ENCODE measurements around the gene KIAA1210.

Gene KIAA1210

DNA sequence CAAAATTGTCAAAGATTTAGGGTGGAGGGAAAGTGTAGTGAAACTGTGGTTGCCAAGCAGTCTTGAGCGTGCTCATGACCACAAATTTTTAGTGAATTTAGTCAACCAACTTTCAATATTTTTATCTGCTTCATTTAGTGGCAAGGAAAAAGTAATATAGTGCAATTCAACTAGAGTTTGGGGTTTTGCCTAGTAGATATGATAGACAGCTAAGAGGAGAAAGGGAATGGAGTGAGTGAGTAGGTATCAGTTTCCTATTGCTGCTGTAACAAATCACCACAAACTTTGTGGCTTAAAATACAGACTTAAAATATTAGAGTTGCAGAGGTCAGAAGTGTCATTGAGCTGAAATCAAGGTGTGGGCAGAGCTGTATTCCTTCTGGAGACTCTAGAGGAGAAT is 58.5 kb downstream of the KIAA1210 start:
- TF ChIP-seq EZH2 (IDR thresholded peaks at IDR 0.05; ENCODE audit: borderline replicate concordance, low read length), result no peak
- TF ChIP-seq, protein P1, sequence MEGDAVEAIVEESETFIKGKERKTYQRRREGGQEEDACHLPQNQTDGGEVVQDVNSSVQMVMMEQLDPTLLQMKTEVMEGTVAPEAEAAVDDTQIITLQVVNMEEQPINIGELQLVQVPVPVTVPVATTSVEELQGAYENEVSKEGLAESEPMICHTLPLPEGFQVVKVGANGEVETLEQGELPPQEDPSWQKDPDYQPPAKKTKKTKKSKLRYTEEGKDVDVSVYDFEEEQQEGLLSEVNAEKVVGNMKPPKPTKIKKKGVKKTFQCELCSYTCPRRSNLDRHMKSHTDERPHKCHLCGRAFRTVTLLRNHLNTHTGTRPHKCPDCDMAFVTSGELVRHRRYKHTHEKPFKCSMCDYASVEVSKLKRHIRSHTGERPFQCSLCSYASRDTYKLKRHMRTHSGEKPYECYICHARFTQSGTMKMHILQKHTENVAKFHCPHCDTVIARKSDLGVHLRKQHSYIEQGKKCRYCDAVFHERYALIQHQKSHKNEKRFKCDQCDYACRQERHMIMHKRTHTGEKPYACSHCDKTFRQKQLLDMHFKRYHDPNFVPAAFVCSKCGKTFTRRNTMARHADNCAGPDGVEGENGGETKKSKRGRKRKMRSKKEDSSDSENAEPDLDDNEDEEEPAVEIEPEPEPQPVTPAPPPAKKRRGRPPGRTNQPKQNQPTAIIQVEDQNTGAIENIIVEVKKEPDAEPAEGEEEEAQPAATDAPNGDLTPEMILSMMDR (IDR thresholded peaks at IDR 0.05; ENCODE audit: low read length), result no peak
- no peaks in the 10 kb centered on the region for H3K79me2 ChIP-seq (ENCODE audit: insufficient read depth, low read length)
- no peaks in the 10 kb centered on the region for H3K36me3 ChIP-seq (ENCODE audit: insufficient read depth, low read length)
- no peaks in the 10 kb centered on the region for H3K9me2 ChIP-seq (ENCODE audit: low read depth, low read length)
- H3K9me3 ChIP-seq (ENCODE audit: low read length), result no peaks in the 10 kb centered on the region
- H3K4me2 ChIP-seq (ENCODE audit: low read length), result no peak overlapping the region
- no peak overlapping the region for H2AFZ ChIP-seq (ENCODE audit: low read length)
- no peaks in the 10 kb centered on the region for H3F3A ChIP-seq (ENCODE audit: insufficient read depth, low read length)
- no peaks in the 10 kb centered on the region for H4K20me1 ChIP-seq (ENCODE audit: insufficient read depth, low read length)
- H3K4me3 ChIP-seq (ENCODE audit: low read depth, low read length, poor library complexity, severe bottlenecking), result no peak overlapping the region
- H3K27me3 ChIP-seq (ENCODE audit: insufficient read depth, low read length), result no peaks in the 10 kb centered on the region
- H3K4me1 ChIP-seq (ENCODE audit: insufficient read depth, low read length, severe bottlenecking), result no peaks in the 10 kb centered on the region
- no peak overlapping the region for H3K27ac ChIP-seq (ENCODE audit: low read depth, low read length, poor library complexity, severe bottlenecking)
- H3K9ac ChIP-seq (ENCODE audit: low read length), result no peak overlapping the region

DNA sequence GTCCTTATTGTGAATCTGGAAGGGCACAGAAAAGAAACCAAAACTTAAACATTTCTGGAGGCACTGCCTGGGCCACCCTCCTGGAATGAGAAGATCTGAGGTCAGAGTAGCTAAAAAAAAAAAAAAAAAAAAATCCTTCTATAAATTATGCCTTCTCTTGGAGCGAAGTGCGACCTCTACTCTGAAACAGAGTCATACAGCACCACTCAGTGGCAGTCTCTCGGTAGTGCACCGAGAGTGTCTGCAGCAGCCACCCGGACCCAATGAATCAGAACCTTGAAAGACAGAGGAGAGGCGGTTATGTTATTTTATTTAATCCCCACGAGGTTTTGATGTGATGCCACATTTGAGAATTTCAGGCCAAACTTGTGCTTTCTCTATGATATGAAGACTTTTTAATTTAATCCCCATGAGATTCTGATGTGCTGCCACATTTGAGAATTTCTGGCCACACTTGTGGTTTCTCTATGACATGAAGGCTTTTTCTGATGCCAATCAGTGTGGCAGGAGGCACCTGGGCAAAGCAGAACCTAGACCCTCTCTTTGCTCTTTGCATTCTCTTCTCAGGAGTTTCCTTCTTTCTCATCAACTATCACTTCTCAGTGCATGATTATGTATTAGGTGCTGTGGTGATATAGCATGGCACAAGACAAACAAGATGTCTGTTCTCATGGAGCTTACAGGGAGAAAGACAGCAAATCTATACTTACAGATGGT is 60.4 kb downstream of the KIAA1210 start:
- H3K36me3 ChIP-seq (ENCODE audit: insufficient read depth, low read length), result no peaks in the 10 kb centered on the region
- H3K27me3 ChIP-seq (ENCODE audit: insufficient read depth, low read length), result no peaks in the 10 kb centered on the region
- H3K4me2 ChIP-seq (ENCODE audit: low read length), result no peak overlapping the region
- no peaks in the 10 kb centered on the region for H3K9me2 ChIP-seq (ENCODE audit: low read depth, low read length)
- no peaks in the 10 kb centered on the region for H3K4me1 ChIP-seq (ENCODE audit: insufficient read depth, low read length, severe bottlenecking)
- H3K79me2 ChIP-seq (ENCODE audit: insufficient read depth, low read length), result no peaks in the 10 kb centered on the region
- no peak overlapping the region for H2AFZ ChIP-seq (ENCODE audit: low read length)
- H3F3A ChIP-seq (ENCODE audit: insufficient read depth, low read length), result no peaks in the 10 kb centered on the region
- H3K27ac ChIP-seq (ENCODE audit: low read depth, low read length, poor library complexity, severe bottlenecking), result no peak overlapping the region
- H3K9ac ChIP-seq (ENCODE audit: low read length), result no peak overlapping the region
- no peak overlapping the region for H3K4me3 ChIP-seq (ENCODE audit: low read depth, low read length, poor library complexity, severe bottlenecking)
- TF ChIP-seq, protein P1 (IDR thresholded peaks at IDR 0.05; ENCODE audit: low read length), result peak; percentile 58
- no peak for TF ChIP-seq EZH2 (IDR thresholded peaks at IDR 0.05; ENCODE audit: borderline replicate concordance, low read length)
- no peaks in the 10 kb centered on the region for H3K9me3 ChIP-seq (ENCODE audit: low read length)
- no peaks in the 10 kb centered on the region for H4K20me1 ChIP-seq (ENCODE audit: insufficient read depth, low read length)

DNA sequence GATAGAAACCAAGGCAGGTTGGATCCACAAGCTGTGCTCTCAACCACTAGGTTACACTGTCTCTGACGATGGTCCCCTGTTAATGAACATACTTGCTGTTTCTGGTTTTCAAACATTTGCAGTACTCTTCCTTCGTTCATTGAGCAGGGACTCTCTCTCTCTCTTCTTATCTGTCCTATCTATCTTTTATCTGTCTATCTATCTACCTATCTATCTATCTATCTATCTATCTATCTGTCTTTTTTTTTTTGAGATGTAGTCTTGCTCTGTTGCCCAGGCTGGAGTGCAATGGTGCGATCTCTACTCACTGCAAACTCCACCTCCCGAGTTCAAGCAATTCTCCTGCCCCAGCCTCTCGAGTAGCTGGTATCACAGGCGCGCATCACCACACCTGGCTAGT is 64.2 kb downstream of the KIAA1210 start:
- Histone ChIP-seq H3K36me3 (ENCODE audit: insufficient read depth, low read length) (no peaks in the 10 kb centered on the region), H3K9me2 (ENCODE audit: low read depth, low read length) (no peaks in the 10 kb centered on the region), H3K4me3 (ENCODE audit: low read depth, low read length, poor library complexity, severe bottlenecking) (no peak overlapping the region), H3K4me1 (ENCODE audit: insufficient read depth, low read length, severe bottlenecking) (no peaks in the 10 kb centered on the region), H3K9ac (ENCODE audit: low read length) (no peak overlapping the region), H3K9me3 (ENCODE audit: low read length) (no peaks in the 10 kb centered on the region), H3K79me2 (ENCODE audit: insufficient read depth, low read length) (no peaks in the 10 kb centered on the region), H3K27me3 (ENCODE audit: insufficient read depth, low read length) (no peaks in the 10 kb centered on the region), H3F3A (ENCODE audit: insufficient read depth, low read length) (no peaks in the 10 kb centered on the region), H2AFZ (ENCODE audit: low read length) (no peak overlapping the region), H3K4me2 (ENCODE audit: low read length) (no peak overlapping the region), H3K27ac (ENCODE audit: low read depth, low read length, poor library complexity, severe bottlenecking) (no peak overlapping the region), H4K20me1 (ENCODE audit: insufficient read depth, low read length) (no peaks in the 10 kb centered on the region)
- TF ChIP-seq, protein P1 (IDR thresholded peaks at IDR 0.05; ENCODE audit: low read length), result no peak
- no peak for TF ChIP-seq EZH2 (IDR thresholded peaks at IDR 0.05; ENCODE audit: borderline replicate concordance, low read length)

Data from OCI-LY1 (cell line).